ENCODE data around the gene SRGAP1.

- TF ChIP-seq CTCF (IDR thresholded peaks at IDR 0.05) (no peak), POLR2A (IDR thresholded peaks at IDR 0.05) (no peak), POLR2AphosphoS5 (IDR thresholded peaks at IDR 0.05) (no peak)
Observed at GRCh38 chr12:63940310-63941005, 96.0 kb downstream of the SRGAP1 start.

Data from gastroesophageal sphincter (tissue), 3 donors.